ENCODE measurements around the gene SOX1.

DNA sequence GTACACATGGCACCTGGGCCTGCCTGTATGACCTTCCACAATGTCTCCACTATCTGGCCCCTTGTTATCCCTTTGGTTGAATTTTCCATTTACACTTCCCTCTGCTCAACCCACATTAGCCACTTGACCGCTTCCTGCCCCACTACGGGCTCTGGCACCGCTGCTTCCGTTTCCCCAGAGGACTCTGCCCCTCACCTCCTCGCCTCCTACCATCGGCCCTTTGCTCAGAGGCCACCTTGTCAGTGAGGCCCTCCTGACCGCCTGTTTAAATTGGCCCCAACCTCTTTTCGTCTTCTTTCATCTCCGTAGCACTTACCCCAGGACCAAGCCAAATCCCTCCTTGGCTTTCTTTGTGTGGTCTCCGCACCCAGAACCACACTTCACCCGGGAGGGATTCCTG is 47.4 kb downstream of the SOX1 start:
- TF ChIP-seq POLR2A (IDR thresholded peaks at IDR 0.05; ENCODE audit: low read depth, low read length) (no peak), POLR2AphosphoS5 (IDR thresholded peaks at IDR 0.05; ENCODE audit: low read depth, low read length) (no peak), TAF1 (IDR thresholded peaks at IDR 0.05; ENCODE audit: low read depth, low read length) (no peak)
